Endothelial cell of umbilical vein (primary cell): ENCODE data around the gene NMD3. TPM values are rescaled to one million over a fixed set of nuclear protein-coding genes. Genes with fewer than 3 reads are reported as not detected.
A peak's percentile ranks its signal among the peaks of the same experiment; 100 is the strongest.

Experiments
- BruUV-seq: library from RNA; stranded (reverse); fragments of 400-500 nt; replicated peaks from 2 replicates; lab custom pipeline; 2021; lab: Mats Ljungman, UMichigan
- CTCF ChIA-PET: fragments of 300-600, 350-600 bp; sonication (Branson Sonifier 250); formaldehyde crosslinking; loops from one replicate; lab custom pipeline; 2021; ENCODE audit warnings: antibody characterized with exemption, inconsistent platforms; lab: Charles Lee
- POLR2A ChIA-PET: fragments of 300-600, 350-600 bp; sonication (Branson Sonifier 250); formaldehyde crosslinking; loops from one replicate; lab custom pipeline; 2021; ENCODE audit warnings: antibody characterized with exemption, inconsistent platforms; lab: Charles Lee
- DNase-seq: peaks from one replicate; pipeline ENCODE4 v3.0.0-alpha.2; 2011; ENCODE audit warnings: low read depth, low spot score
- FAIRE-seq: peaks from 2 replicates; lab custom pipeline; 2011; peaks lifted over from hg19 to GRCh38; lab: Jason Lieb, UNC
- H2AFZ ChIP-seq: 2 replicates; pipeline ENCODE4 v1.6.0; 2012; ENCODE audit warnings: low read depth, low read length, control low read depth, inconsistent platforms
- H3K27ac ChIP-seq: 2 replicates; pipeline ENCODE4 v1.5.1; 2011; ENCODE audit warnings: low read depth, mild to moderate bottlenecking, control low read depth, low read length, moderate library complexity; ENCODE audit not compliant: insufficient read depth
- H3K27me3 ChIP-seq, 2 experiments: 2 replicates each; pipeline versions ENCODE4 v1.6.0 to v1.6.1; 2011; ENCODE audit warnings: low read length in 2 of 2, mixed read lengths in 1 of 2; ENCODE audit not compliant: control insufficient read depth in 2 of 2, insufficient read depth in 2 of 2
- H3K36me3 ChIP-seq, 2 experiments: 2 replicates in 1 of 2; 3 replicates in 1 of 2; pipeline ENCODE4 v1.5.1; 2011; ENCODE audit warnings: low read length in 2 of 2, mild to moderate bottlenecking in 1 of 2, moderate library complexity in 1 of 2; ENCODE audit not compliant: control insufficient read depth in 2 of 2, insufficient read depth in 2 of 2; ENCODE audit errors: extremely low read depth in 1 of 2
- H3K4me1 ChIP-seq: 3 replicates; pipeline ENCODE4 v1.5.1; 2011; ENCODE audit warnings: mild to moderate bottlenecking, low read length; ENCODE audit not compliant: control insufficient read depth, insufficient read depth; ENCODE audit errors: extremely low read depth
- H3K4me2 ChIP-seq: 2 replicates; pipeline ENCODE4 v1.6.1; 2011; ENCODE audit warnings: low read length, control low read depth, mixed read lengths; ENCODE audit not compliant: insufficient read depth
- H3K4me3 ChIP-seq, 3 experiments: fragments of 200-600 bp in 1 of 3; sonication (generic), shearing (Covaris generic) in 1 of 3; replicated peaks in 1 of 3; 2 replicates each; pipeline ENCODE4 v1.5.1; 2011 to 2016; ENCODE audit warnings: control low read depth in 3 of 3, low read length in 3 of 3, mild to moderate bottlenecking in 2 of 3, inconsistent platforms in 1 of 3, low read depth in 1 of 3, moderate library complexity in 1 of 3; ENCODE audit not compliant: insufficient read depth in 1 of 3
- H3K79me2 ChIP-seq: 2 replicates; pipeline ENCODE4 v1.6.0; 2012; ENCODE audit warnings: low read length, inconsistent platforms; ENCODE audit not compliant: control insufficient read depth, insufficient read depth
- H3K9ac ChIP-seq: replicated peaks from 2 replicates; pipeline ENCODE3; 2011; ENCODE audit warnings: low read length, control low read depth; ENCODE audit not compliant: insufficient read depth; ENCODE audit errors: extremely low read depth
- H3K9me1 ChIP-seq: replicated peaks from 3 replicates; pipeline ENCODE4 v1.6.0; 2011; ENCODE audit warnings: mild to moderate bottlenecking, low read length; ENCODE audit not compliant: control insufficient read depth, insufficient read depth; ENCODE audit errors: extremely low read depth
- H3K9me3 ChIP-seq: replicated peaks from 2 replicates; pipeline ENCODE4 v1.5.1; 2012; ENCODE audit warnings: low read length, inconsistent platforms; ENCODE audit not compliant: control insufficient read depth, insufficient read depth
- H4K20me1 ChIP-seq: replicated peaks from 2 replicates; pipeline ENCODE3; 2011; ENCODE audit warnings: mild to moderate bottlenecking, low read length; ENCODE audit not compliant: control insufficient read depth, insufficient read depth; ENCODE audit errors: extremely low read depth
- CTCF ChIP-seq, 2 donors: IDR thresholded peaks; 1 replicate in 1 of 2; 2 replicates in 1 of 2; pipeline ENCODE4 v1.5.1; 2011; ENCODE audit warnings: low read length in 2 of 2, mild to moderate bottlenecking in 2 of 2, moderate library complexity in 2 of 2, control low read depth in 1 of 2, inconsistent platforms in 1 of 2, low read depth in 1 of 2; ENCODE audit not compliant: insufficient read depth in 1 of 2; ENCODE audit errors: extremely low read depth in 1 of 2
- EZH2 ChIP-seq: IDR thresholded peaks from 2 replicates; pipeline ENCODE4 v1.6.1; 2012; ENCODE audit warnings: borderline replicate concordance, low read depth, mild to moderate bottlenecking, moderate library complexity, low read length, inconsistent platforms; ENCODE audit not compliant: severe bottlenecking
- FOS ChIP-seq: IDR thresholded peaks from 2 replicates; pipeline ENCODE4 v1.6.1; 2011; ENCODE audit warnings: mild to moderate bottlenecking, low read length, moderate library complexity, borderline replicate concordance; ENCODE audit not compliant: insufficient read depth
- GATA2 ChIP-seq: IDR thresholded peaks from 2 replicates; pipeline ENCODE4 v1.7.0; 2011; ENCODE audit warnings: low read depth, mild to moderate bottlenecking, moderate library complexity, mixed read lengths, low read length; ENCODE audit not compliant: insufficient read length, insufficient read depth
- JUN ChIP-seq: IDR thresholded peaks from 2 replicates; pipeline ENCODE4 v1.6.1; 2011; ENCODE audit warnings: borderline replicate concordance, low read depth; ENCODE audit not compliant: insufficient read length, insufficient read depth
- MAX ChIP-seq: IDR thresholded peaks from 2 replicates; pipeline ENCODE4 v1.6.1; 2011; ENCODE audit not compliant: insufficient read depth, insufficient read length
- MYC ChIP-seq: IDR thresholded peaks from one replicate; pipeline ENCODE4 v1.6.1; 2011; ENCODE audit warnings: mild to moderate bottlenecking, low read depth, low read length
- POLR2A ChIP-seq: IDR thresholded peaks from 2 replicates; pipeline ENCODE4 v1.6.1; 2012; ENCODE audit warnings: low read depth, mild to moderate bottlenecking, control low read depth, low read length
- POLR2AphosphoS5 ChIP-seq: IDR thresholded peaks from 2 replicates; pipeline ENCODE4 v1.6.1; 2012; ENCODE audit warnings: low read depth, mild to moderate bottlenecking, control low read depth, low read length, moderate library complexity; ENCODE audit not compliant: insufficient read depth
- dilution Hi-C: fragments of 300-500 bp; cut with MboI; formaldehyde crosslinking; loops from one replicate; pipeline ENCODE4 v1.15.0; 2019; ENCODE audit warnings: low sequenced_read_pairs; ENCODE audit not compliant: extremely low pct_ligation_motif_present
- intact Hi-C: fragments of 100-400 bp; cut with micrococcal nuclease; formaldehyde crosslinking; loops from one replicate; pipeline ENCODE4 v1.10.0; 2022
- polyA plus RNA-seq, 4 experiments: library from polyadenylated mRNA; depleted of rRNA in 3 of 4; stranded (reverse) in 3 of 4; unstranded in 1 of 4; fragments of >200 nt; gene quantifications; 2 replicates each; pipeline versions ENCODE4 v1.2.1 to v1.2.3, GENCODE V29; 2011 to 2012; ENCODE audit warnings: missing spikeins in 1 of 4
- total RNA-seq: library from RNA; stranded (reverse); gene quantifications from 2 replicates; pipeline ENCODE4 v1.2.3, GENCODE V29; 2021

NMD3 gene
- total and polyA plus RNA-seq, 2 donors (not counting 3 experiments of a cell fraction or from before 2014, with no cell fraction given), result 14.2 to 53.8 TPM

GRCh38 chr3:161265916-161266571 lies 44.9 kb downstream of the NMD3 start:
- ChIA-PET POLR2A (no interaction called here), CTCF (interaction anchor here (0.6 to 1.7 kb wide), 4 partner anchors 9 to 309 kb away, joined by 3 to 7 read pairs (median 5); no protein-coding TSS in a partner anchor)
- DNase-seq (peak; percentile 56), FAIRE-seq (peak; percentile 37)
- Histone ChIP-seq H3K79me2 (peaks cover 2% of the 10 kb centered on the region), H3K4me1 (peaks cover 23% of the 10 kb centered on the region), H3K27me3 (no peaks in the 10 kb centered on the region), H4K20me1 (no peaks in the 10 kb centered on the region), H3K36me3 (peaks cover 0 to 3% of the 10 kb centered on the region in 2 experiments), H3K27ac (peak overlapping the region; percentile 86), H3K4me3 (no peak overlapping the region), H3K9me1 (no peaks in the 10 kb centered on the region), H3K9me3 (peaks cover 2% of the 10 kb centered on the region), H3K9ac (peak overlapping the region; percentile 34), H3K4me2 (peak overlapping the region; percentile 84), H2AFZ (no peak overlapping the region)
- TSS peak; percentile 69 for BruUV-seq
- intact Hi-C loops, result loop anchor here (1.0 to 5.0 kb wide), 5 partner anchors 45 to 701 kb away; partner anchors contain the start of genes KPNA4 and NMD3
- no peak for TF ChIP-seq POLR2A
- TF ChIP-seq POLR2AphosphoS5, result peak; percentile 33
- TF ChIP-seq FOS, result peak; percentile 53
- dilution Hi-C loops, result no loop called here

GRCh38 chr3:161266731-161267150 lies 45.6 kb downstream of the NMD3 start:
- CTCF ChIA-PET, result interaction anchor here (0.6 to 1.7 kb wide), 5 partner anchors 8 to 310 kb away, joined by 3 to 7 read pairs (median 5); no protein-coding TSS in a partner anchor
- H3K79me2 ChIP-seq, result peaks cover 1% of the 10 kb centered on the region
- TF ChIP-seq POLR2A (no peak), MAX (peak; percentile 25), MYC (no peak), POLR2AphosphoS5 (peak; percentile 39), FOS (peak; percentile 60), GATA2 (no peak), CTCF (IDR thresholded peaks at IDR 0.05; ENCODE audit: extremely low read depth in 1 of 2, insufficient read depth in 1 of 2, low read depth in 1 of 2, low read length in 2 of 2) (no peak), JUN (peak; percentile 79), EZH2 (no peak)
- DNase-seq (peak; percentile 87), FAIRE-seq (peak; percentile 74)
- H3K9me1 ChIP-seq, result no peaks in the 10 kb centered on the region
- peak overlapping the region; percentile 84 for H3K4me2 ChIP-seq
- POLR2A ChIA-PET, result no interaction called here
- peak overlapping the region; percentile 86 for H3K27ac ChIP-seq
- H4K20me1 ChIP-seq, result no peaks in the 10 kb centered on the region
- H3K9ac ChIP-seq, result peak overlapping the region; percentile 38
- no TSS peak for BruUV-seq
- H3K27me3 ChIP-seq, result no peaks in the 10 kb centered on the region
- peaks cover 2% of the 10 kb centered on the region for H3K9me3 ChIP-seq
- no peak overlapping the region for H2AFZ ChIP-seq
- peaks cover 0 to 3% of the 10 kb centered on the region in 2 experiments for H3K36me3 ChIP-seq
- dilution Hi-C loops, result no loop called here
- intact Hi-C loops, result loop anchor here (1.0 to 5.0 kb wide), 5 partner anchors 46 to 701 kb away; partner anchors contain the start of genes KPNA4 and NMD3
- H3K4me1 ChIP-seq, result peaks cover 23% of the 10 kb centered on the region
- H3K4me3 ChIP-seq, result no peak overlapping the region
